Activated CD8-positive, alpha-beta memory T cell treated with anti-CD3 and anti-CD28 coated beads for 36 hours (primary cell): ENCODE data around the gene EPC2. TPM values are rescaled to one million over a fixed set of nuclear protein-coding genes. Genes with fewer than 3 reads are reported as not detected.

ENCODE experiments used
- CTCF ChIA-PET: fragments of 350-600 bp; sonication (Branson Sonifier 250); formaldehyde crosslinking; loops from one replicate; lab custom pipeline; 2021; ENCODE audit warnings: antibody characterized with exemption; lab: Charles Lee
- POLR2A ChIA-PET: fragments of 350-600 bp; sonication (Branson Sonifier 250); formaldehyde crosslinking; loops from one replicate; lab custom pipeline; 2021; ENCODE audit warnings: antibody characterized with exemption; lab: Charles Lee
- total RNA-seq, 2 experiments: library from RNA; stranded (reverse); gene quantifications; one replicate each; pipeline ENCODE4 v1.2.3, GENCODE V29; 2021

Gene EPC2
- total RNA-seq: 10 to 100 TPM; 20.6 to 22.7 TPM

DNA sequence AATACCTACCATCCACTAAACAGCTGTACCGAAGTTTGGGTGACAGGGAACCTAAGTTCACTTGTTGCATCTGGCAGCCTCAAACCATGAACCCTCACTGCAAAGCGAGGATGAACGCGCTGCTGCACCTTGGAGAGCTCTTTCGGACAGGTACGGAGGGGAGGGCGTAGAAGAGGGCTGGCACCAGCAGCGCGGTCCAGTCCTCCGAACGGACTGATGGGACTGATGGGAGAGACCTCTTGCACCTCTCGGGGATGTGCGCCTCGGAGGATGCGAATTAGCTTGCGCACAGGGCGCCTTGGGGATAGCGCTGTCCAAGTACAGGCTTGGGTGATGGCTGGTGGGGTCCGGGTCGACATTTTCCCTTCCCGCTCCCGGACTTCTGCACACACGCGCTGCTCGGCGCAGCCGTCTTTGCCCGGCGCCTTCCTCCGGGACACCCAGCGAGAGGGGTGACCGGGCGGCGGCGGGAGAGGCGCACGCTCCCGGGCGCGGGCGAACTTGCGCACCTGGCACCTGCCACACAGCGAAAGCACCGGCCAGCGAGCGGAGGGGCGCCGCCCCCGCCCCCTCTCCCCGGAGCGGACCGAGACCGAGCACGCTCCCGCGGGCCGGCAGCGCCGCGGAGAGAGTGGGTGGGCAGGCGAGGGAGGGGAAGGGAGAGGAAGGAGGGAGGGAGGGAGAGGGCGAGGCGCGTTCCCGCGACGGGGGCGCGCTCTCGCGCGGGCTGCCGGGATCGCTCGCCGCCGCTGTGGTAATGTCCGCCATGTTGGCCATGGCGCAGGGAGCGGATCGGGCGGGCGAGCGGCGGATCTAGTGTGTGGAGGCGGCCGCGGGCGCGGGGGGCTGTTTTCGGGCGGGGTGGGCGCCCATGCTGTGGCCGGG lies at the start of gene EPC2:
Gene EPC2, plus strand, starts transcription at position 754 of the 885 bp plus-strand sequence. CDS start 267 bp downstream, outside the sequence.
- ChIA-PET CTCF (interaction anchor here (1.1 to 1.4 kb wide), 3 partner anchors 14 to 42 kb away, joined by 3 to 4 read pairs (median 3); no protein-coding TSS in a partner anchor), POLR2A (interaction anchor here (0.6 to 1.8 kb wide), 5 partner anchors 41 to 800 kb away, joined by 3 to 8 read pairs (median 3); partner anchors contain the start of genes ACVR2A, MBD5 and ORC4)

DNA sequence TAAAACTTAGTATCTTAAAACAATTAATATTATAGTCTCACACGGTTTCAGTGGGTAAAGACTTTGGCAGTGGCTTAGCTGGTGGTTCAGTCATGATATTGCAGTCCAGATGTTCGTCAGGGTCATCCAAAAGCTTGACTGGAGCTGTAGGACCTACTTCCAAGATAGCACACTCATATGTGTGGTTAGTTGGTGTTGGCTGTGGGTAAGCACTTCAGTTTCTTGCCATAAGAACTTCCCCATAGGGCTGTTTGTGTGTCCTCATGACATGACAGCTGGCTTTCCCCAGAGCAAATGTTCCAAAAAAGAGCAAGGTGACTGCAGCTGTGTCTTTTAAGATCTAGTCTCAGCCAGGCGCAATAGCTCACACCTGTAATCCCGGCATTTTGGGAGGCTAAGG lies 48.5 kb upstream of the EPC2 start:
- ChIA-PET CTCF (no interaction called here), POLR2A (no interaction called here)

GRCh38 chr2:148599109-148599991 lies 45.2 kb upstream of the EPC2 start:
- CTCF ChIA-PET: no interaction called here
- POLR2A ChIA-PET: no interaction called here

GRCh38 chr2:148602885-148603561 lies 41.5 kb upstream of the EPC2 start:
- ChIA-PET CTCF (interaction anchor here (1.1 kb wide), 1 partner anchor 41 kb away, joined by 3 read pairs; no protein-coding TSS in a partner anchor), POLR2A (interaction anchor here (0.5 to 1.4 kb wide), 5 partner anchors 11 to 212 kb away, joined by 3 to 5 read pairs (median 4); no protein-coding TSS in a partner anchor)

GRCh38 chr2:148603562-148603920 lies 41.0 kb upstream of the EPC2 start:
- CTCF ChIA-PET: no interaction called here

GRCh38 chr2:148604927-148605326 lies 39.6 kb upstream of the EPC2 start:
- POLR2A ChIA-PET: no interaction called here
- CTCF ChIA-PET: interaction anchor here (0.5 kb wide), 1 partner anchor 165 kb away, joined by 3 read pairs; no protein-coding TSS in a partner anchor

More at GRCh38 chr2:148603562-148603920, 41.0 kb upstream of the EPC2 start:
- POLR2A ChIA-PET: interaction anchor here (0.5 to 1.4 kb wide), 6 partner anchors 11 to 583 kb away, joined by 3 to 11 read pairs (median 4); partner anchors contain the start of genes MBD5 and ORC4

DNA sequence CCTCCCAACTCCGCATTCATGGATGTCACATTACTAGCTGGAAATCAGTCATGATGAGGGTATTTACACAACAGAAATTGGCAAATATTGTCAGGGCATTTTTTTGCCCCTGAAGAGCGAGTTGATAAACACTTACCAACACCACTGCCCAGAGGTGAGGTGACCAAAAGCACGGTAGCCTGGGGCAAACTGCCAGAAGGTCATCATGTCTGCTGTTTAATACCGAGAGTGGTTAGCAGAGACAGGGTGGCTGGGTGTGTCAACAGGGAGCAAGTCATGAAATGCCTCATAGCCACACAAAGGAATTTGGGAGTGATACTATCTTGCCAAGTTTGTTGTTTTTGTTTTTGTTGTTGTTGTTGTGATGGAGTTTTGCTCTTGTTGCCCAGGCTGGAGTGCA lies 37.0 kb upstream of the EPC2 start:
- ChIA-PET POLR2A (interaction anchor here (0.6 kb wide), 1 partner anchor 1308 kb away, joined by 8 read pairs; no protein-coding TSS in a partner anchor), CTCF (no interaction called here)

DNA sequence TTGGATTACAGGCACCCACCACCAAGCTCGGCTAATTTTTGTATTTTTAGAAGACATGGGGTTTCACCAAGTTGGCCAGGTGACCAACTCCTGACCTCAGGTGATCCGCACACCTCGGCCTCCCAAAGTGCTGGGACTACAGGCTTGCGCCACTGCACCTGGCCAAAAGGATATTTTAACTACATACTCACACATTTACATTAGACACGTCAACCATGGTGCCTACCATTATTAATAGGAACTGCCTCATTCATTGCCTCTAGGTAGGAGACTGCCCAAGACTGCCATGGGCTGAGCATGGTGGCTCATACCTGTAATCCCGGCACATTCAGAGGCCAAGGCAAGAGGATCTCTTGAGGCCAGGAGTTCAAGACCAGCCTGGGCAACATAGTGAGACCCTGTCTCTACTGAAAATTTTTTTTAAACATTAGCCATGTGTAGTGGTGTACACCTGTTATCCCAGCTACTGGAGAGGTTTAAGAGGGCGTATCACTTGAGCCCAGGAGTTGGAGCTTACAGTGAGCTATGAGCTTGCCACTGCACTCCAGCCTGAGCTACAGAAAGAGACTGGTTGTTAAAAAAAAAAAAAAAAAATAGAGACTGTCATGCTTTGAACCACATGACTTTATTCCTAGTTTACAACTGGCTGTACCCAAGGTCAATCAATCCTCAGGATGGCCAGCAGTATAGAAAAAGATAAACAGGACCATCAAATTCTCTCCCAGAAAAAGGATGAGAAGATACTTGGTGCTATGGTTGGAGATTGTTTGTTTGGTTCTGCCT lies 31.1 kb upstream of the EPC2 start:
- POLR2A ChIA-PET: no interaction called here

GRCh38 chr2:148614014-148614321 lies 30.6 kb upstream of the EPC2 start:
- CTCF ChIA-PET: no interaction called here
- POLR2A ChIA-PET: no interaction called here

More for the DNA sequence above, 31.1 kb upstream of the EPC2 start:
- CTCF ChIA-PET: no interaction called here

- POLR2A ChIA-PET: interaction anchor here (0.6 kb wide), 1 partner anchor 11 kb away, joined by 3 read pairs; no protein-coding TSS in a partner anchor
- CTCF ChIA-PET: interaction anchor here (0.8 kb wide), 1 partner anchor 30 kb away, joined by 3 read pairs; the partner anchor contains the start of gene EPC2
These were observed 30.1 kb upstream of the EPC2 start for GRCh38 chr2:148614322-148615049.

DNA sequence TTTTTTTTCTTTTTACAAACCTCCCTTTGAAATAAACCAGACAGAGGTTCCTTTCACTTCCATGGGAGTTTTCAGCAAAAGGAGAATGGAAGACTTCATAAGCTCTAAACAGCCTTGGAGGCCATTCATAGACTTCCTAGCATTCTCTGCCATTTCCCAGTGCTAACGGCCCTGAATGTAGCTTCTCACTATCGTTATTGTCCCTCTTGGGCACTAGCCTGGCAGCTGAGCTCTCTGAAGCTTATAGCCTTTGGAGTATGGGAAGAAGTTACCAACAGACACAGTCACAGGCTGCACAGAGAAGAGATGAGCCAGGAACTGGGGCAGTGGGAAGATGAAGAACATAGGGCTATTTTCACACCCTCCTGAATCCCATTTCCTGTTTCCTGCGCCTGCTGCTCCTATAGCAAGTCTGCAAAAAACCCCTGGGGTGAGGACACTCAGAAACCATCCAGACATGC lies 29.1 kb upstream of the EPC2 start:
- ChIA-PET POLR2A (no interaction called here), CTCF (interaction anchor here (0.8 kb wide), 1 partner anchor 29 kb away, joined by 3 read pairs; the partner anchor contains the start of gene EPC2)

DNA sequence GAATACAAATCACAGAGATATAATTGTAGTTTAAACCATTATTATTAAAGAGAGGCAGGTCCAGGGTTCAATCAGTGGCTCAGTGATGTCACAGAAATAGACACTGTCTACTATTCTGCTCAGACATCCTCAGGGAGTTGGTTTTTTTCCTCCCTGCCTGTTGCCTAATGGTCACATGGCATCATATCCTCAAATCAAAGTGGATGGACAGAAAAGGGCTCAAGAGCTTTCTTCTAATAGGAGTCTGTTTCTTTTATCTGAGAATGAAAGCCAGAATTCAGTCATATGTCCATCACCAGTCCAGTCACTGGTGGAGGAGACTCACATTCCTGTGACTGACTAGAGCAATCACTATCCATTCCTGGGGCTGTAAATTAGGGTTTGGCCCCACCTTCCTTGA lies 27.9 kb upstream of the EPC2 start:
- CTCF ChIA-PET: no interaction called here
- POLR2A ChIA-PET: no interaction called here

- CTCF ChIA-PET: no interaction called here
- POLR2A ChIA-PET: no interaction called here
These were observed 27.3 kb upstream of the EPC2 start for GRCh38 chr2:148617219-148617618.

- CTCF ChIA-PET: no interaction called here
- POLR2A ChIA-PET: no interaction called here
These were observed 24.9 kb upstream of the EPC2 start for GRCh38 chr2:148619560-148620195.

GRCh38 chr2:148622366-148622765 lies 22.2 kb upstream of the EPC2 start:
- CTCF ChIA-PET: no interaction called here
- POLR2A ChIA-PET: no interaction called here

GRCh38 chr2:148623086-148623485 lies 21.5 kb upstream of the EPC2 start:
- CTCF ChIA-PET: interaction anchor here (0.6 kb wide), 1 partner anchor 179 kb away, joined by 3 read pairs; no protein-coding TSS in a partner anchor
- POLR2A ChIA-PET: no interaction called here

- ChIA-PET POLR2A (no interaction called here), CTCF (no interaction called here)
These were observed 17.3 kb upstream of the EPC2 start for GRCh38 chr2:148627224-148627623.
